PFSK-1 (cell line): ENCODE results near the gene DCXR.

ENCODE experiments used
- FOXP2 ChIP-seq: optimal IDR thresholded peaks from 2 replicates; pipeline ENCODE3; 2011; ENCODE audit warnings: borderline replicate concordance, control low read depth, inconsistent platforms; ENCODE audit not compliant: insufficient read depth; ENCODE audit errors: extremely low read length, extremely low read depth
- POLR2AphosphoS5 ChIP-seq: IDR thresholded peaks from 2 replicates; pipeline ENCODE4 v1.6.1; 2012; ENCODE audit warnings: low read depth, mild to moderate bottlenecking, control low read depth, low read length, moderate library complexity
- REST ChIP-seq, 2 experiments: IDR thresholded peaks; 2 replicates each; pipeline versions ENCODE4 v1.6.1 to v1.8.0; 2011 to 2012; ENCODE audit warnings: low read depth in 2 of 2, low read length in 2 of 2, control low read depth in 1 of 2, inconsistent platforms in 1 of 2, mild to moderate bottlenecking in 1 of 2, moderate library complexity in 1 of 2; ENCODE audit not compliant: insufficient read depth in 1 of 2
- SIN3A ChIP-seq: IDR thresholded peaks from 2 replicates; pipeline ENCODE4 v1.6.1; 2012; ENCODE audit warnings: mild to moderate bottlenecking, low read length, moderate library complexity, borderline replicate concordance; ENCODE audit not compliant: insufficient read depth
- TAF1 ChIP-seq: IDR thresholded peaks from 2 replicates; pipeline ENCODE4 v1.6.1; 2012; ENCODE audit warnings: low read length, control low read depth, borderline replicate concordance; ENCODE audit not compliant: insufficient read depth

The DCXR gene

GRCh38 chr17:81995463-81996231 lies 41.9 kb downstream of the DCXR start:
- no peak for TF ChIP-seq REST (IDR thresholded peaks at IDR 0.05; ENCODE audit: insufficient read depth in 1 of 2, low read depth in 2 of 2, low read length in 2 of 2)

GRCh38 chr17:81994593-81995462 lies 42.7 kb downstream of the DCXR start:
- no peak for TF ChIP-seq TAF1

- TF ChIP-seq TAF1 (no peak), POLR2AphosphoS5 (no peak), FOXP2 (no peak), SIN3A (no peak), REST (IDR thresholded peaks at IDR 0.05; ENCODE audit: insufficient read depth in 1 of 2, low read depth in 2 of 2, low read length in 2 of 2) (no peak)
Observed at GRCh38 chr17:81993729-81994592, 43.5 kb downstream of the DCXR start.

GRCh38 chr17:81992306-81993102 lies 45.0 kb downstream of the DCXR start:
- TF ChIP-seq REST (IDR thresholded peaks at IDR 0.05; ENCODE audit: insufficient read depth in 1 of 2, low read depth in 2 of 2, low read length in 2 of 2) (no peak), FOXP2 (no peak), POLR2AphosphoS5 (no peak)

GRCh38 chr17:81991684-81992305 lies 45.7 kb downstream of the DCXR start:
- TF ChIP-seq SIN3A: no peak
- TF ChIP-seq TAF1: no peak
- TF ChIP-seq POLR2AphosphoS5: no peak
- no peak for TF ChIP-seq REST (IDR thresholded peaks at IDR 0.05; ENCODE audit: insufficient read depth in 1 of 2, low read depth in 2 of 2, low read length in 2 of 2)
- TF ChIP-seq FOXP2: no peak
